ENCODE data around the gene FAM13B. TPM values are rescaled to one million over a fixed set of nuclear protein-coding genes. Genes with fewer than 3 reads are reported as not detected.

The FAM13B gene
- total and polyA plus RNA-seq, 2 of the 8 experiments (the other 6 are each of a cell fraction or from before 2014, with no cell fraction given) = 6.4 to 17.0 TPM

DNA sequence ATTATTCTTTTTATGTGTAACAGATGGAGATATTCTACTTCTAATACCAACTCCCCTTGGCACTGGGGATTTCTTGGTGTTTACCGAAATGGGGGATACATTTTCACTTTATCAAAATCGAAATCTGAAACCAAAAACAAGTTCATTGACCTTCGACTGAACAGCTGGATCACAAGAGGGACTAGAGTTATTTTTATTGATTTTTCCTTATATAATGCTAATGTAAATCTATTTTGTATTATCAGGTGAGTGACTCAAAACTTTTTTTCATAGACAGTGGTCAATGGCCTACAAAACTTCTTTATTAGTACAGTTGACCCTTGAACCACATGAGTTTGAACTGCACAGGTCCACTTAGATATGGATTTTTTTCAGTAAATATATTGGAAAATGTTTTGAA lies 133.4 kb downstream of the FAM13B start:
- Histone ChIP-seq H3K23me2 (ENCODE audit: low read depth, low read length) (no peaks in the 10 kb centered on the region), H3K14ac (ENCODE audit: insufficient read length) (no peak overlapping the region), H2AFZ (ENCODE audit: low read length) (no peak overlapping the region), H3K9ac (replicated peaks in 1 of 4; ENCODE audit: extremely low read depth in 1 of 4, low read depth in 3 of 4, low read length in 3 of 4) (no peak overlapping the region), H3K4me3 (ENCODE audit: extremely low read depth in 1 of 4, insufficient read depth in 2 of 4, low read depth in 3 of 4, low read length in 4 of 4) (no peak overlapping the region), H2BK120ac (replicated peaks; ENCODE audit: low read depth, low read length) (no peak overlapping the region), H4K91ac (replicated peaks; ENCODE audit: insufficient read length, low read length) (no peak overlapping the region), H3K27me3 (replicated peaks in 1 of 4; ENCODE audit: control insufficient read depth in 3 of 4, extremely low read depth in 1 of 4, insufficient read depth in 3 of 4, low read length in 3 of 4) (no peaks in the 10 kb centered on the region), H3K4me2 (ENCODE audit: insufficient read depth in 1 of 2, low read depth in 2 of 2, low read length in 2 of 2) (no peak overlapping the region), H3K27ac (ENCODE audit: low read depth, low read length) (no peak overlapping the region), H4K8ac (ENCODE audit: extremely low read depth, insufficient read depth, low read length) (no peak overlapping the region), H3K23ac (ENCODE audit: insufficient read length) (no peak overlapping the region), H3K79me1 (ENCODE audit: low read depth, low read length) (no peaks in the 10 kb centered on the region), H2AK5ac (ENCODE audit: low read depth, low read length) (no peak overlapping the region), H2BK5ac (ENCODE audit: low read depth, low read length) (no peak overlapping the region), H3K56ac (replicated peaks; ENCODE audit: insufficient read length, low read depth, low read length) (no peak overlapping the region), H4K5ac (ENCODE audit: insufficient read length, low read depth, low read length) (no peak overlapping the region), H3K18ac (ENCODE audit: extremely low read depth, low read length) (no peak overlapping the region), H3K79me2 (ENCODE audit: control insufficient read depth in 1 of 2, insufficient read depth in 2 of 2, low read length in 2 of 2) (no peaks in the 10 kb centered on the region), H3K4me1 (replicated peaks in 1 of 4; ENCODE audit: control insufficient read depth in 3 of 4, insufficient read depth in 4 of 4, low read length in 3 of 4) (no peaks in the 10 kb centered on the region), H2BK15ac (ENCODE audit: low read length) (no peak overlapping the region), H3K9me3 (ENCODE audit: insufficient read depth in 2 of 2, low read depth in 1 of 2, low read length in 1 of 2) (no peaks in the 10 kb centered on the region), H2BK20ac (ENCODE audit: low read length) (no peak overlapping the region), H2BK12ac (ENCODE audit: low read depth, low read length) (no peak overlapping the region), H3K36me3 (ENCODE audit: control insufficient read depth in 2 of 4, insufficient read depth in 4 of 4, low read length in 3 of 4) (no peaks in the 10 kb centered on the region), H4K20me1 (replicated peaks in 1 of 2; ENCODE audit: control insufficient read depth in 1 of 2, insufficient read depth in 2 of 2, low read length in 2 of 2) (no peaks in the 10 kb centered on the region), H3K4ac (replicated peaks; ENCODE audit: insufficient read length, low read depth, low read length) (no peak overlapping the region)
- WGBS, 2 experiments (ENCODE audit: extremely low coverage in 1 of 2, insufficient coverage in 1 of 2, insufficient read length in 1 of 2, insufficient replicate concordance in 2 of 2, low coverage in 1 of 2, low lambda C conversion rate in 2 of 2, missing lambda C conversion rate in 1 of 2) = 89% methylated on average over 3 of the region's 3 CpGs; no CpG with 5 or more reads in 1 of the 2 experiments
- DNase-seq (ENCODE audit: low read depth in 1 of 2, low spot score in 2 of 2) (no peak), FAIRE-seq (no peak)
- ChIA-PET CTCF (ENCODE audit: partially characterized antibody) (no interaction called here), POLR2A (ENCODE audit: partially characterized antibody) (no interaction called here)
- TF ChIP-seq, protein P1, sequence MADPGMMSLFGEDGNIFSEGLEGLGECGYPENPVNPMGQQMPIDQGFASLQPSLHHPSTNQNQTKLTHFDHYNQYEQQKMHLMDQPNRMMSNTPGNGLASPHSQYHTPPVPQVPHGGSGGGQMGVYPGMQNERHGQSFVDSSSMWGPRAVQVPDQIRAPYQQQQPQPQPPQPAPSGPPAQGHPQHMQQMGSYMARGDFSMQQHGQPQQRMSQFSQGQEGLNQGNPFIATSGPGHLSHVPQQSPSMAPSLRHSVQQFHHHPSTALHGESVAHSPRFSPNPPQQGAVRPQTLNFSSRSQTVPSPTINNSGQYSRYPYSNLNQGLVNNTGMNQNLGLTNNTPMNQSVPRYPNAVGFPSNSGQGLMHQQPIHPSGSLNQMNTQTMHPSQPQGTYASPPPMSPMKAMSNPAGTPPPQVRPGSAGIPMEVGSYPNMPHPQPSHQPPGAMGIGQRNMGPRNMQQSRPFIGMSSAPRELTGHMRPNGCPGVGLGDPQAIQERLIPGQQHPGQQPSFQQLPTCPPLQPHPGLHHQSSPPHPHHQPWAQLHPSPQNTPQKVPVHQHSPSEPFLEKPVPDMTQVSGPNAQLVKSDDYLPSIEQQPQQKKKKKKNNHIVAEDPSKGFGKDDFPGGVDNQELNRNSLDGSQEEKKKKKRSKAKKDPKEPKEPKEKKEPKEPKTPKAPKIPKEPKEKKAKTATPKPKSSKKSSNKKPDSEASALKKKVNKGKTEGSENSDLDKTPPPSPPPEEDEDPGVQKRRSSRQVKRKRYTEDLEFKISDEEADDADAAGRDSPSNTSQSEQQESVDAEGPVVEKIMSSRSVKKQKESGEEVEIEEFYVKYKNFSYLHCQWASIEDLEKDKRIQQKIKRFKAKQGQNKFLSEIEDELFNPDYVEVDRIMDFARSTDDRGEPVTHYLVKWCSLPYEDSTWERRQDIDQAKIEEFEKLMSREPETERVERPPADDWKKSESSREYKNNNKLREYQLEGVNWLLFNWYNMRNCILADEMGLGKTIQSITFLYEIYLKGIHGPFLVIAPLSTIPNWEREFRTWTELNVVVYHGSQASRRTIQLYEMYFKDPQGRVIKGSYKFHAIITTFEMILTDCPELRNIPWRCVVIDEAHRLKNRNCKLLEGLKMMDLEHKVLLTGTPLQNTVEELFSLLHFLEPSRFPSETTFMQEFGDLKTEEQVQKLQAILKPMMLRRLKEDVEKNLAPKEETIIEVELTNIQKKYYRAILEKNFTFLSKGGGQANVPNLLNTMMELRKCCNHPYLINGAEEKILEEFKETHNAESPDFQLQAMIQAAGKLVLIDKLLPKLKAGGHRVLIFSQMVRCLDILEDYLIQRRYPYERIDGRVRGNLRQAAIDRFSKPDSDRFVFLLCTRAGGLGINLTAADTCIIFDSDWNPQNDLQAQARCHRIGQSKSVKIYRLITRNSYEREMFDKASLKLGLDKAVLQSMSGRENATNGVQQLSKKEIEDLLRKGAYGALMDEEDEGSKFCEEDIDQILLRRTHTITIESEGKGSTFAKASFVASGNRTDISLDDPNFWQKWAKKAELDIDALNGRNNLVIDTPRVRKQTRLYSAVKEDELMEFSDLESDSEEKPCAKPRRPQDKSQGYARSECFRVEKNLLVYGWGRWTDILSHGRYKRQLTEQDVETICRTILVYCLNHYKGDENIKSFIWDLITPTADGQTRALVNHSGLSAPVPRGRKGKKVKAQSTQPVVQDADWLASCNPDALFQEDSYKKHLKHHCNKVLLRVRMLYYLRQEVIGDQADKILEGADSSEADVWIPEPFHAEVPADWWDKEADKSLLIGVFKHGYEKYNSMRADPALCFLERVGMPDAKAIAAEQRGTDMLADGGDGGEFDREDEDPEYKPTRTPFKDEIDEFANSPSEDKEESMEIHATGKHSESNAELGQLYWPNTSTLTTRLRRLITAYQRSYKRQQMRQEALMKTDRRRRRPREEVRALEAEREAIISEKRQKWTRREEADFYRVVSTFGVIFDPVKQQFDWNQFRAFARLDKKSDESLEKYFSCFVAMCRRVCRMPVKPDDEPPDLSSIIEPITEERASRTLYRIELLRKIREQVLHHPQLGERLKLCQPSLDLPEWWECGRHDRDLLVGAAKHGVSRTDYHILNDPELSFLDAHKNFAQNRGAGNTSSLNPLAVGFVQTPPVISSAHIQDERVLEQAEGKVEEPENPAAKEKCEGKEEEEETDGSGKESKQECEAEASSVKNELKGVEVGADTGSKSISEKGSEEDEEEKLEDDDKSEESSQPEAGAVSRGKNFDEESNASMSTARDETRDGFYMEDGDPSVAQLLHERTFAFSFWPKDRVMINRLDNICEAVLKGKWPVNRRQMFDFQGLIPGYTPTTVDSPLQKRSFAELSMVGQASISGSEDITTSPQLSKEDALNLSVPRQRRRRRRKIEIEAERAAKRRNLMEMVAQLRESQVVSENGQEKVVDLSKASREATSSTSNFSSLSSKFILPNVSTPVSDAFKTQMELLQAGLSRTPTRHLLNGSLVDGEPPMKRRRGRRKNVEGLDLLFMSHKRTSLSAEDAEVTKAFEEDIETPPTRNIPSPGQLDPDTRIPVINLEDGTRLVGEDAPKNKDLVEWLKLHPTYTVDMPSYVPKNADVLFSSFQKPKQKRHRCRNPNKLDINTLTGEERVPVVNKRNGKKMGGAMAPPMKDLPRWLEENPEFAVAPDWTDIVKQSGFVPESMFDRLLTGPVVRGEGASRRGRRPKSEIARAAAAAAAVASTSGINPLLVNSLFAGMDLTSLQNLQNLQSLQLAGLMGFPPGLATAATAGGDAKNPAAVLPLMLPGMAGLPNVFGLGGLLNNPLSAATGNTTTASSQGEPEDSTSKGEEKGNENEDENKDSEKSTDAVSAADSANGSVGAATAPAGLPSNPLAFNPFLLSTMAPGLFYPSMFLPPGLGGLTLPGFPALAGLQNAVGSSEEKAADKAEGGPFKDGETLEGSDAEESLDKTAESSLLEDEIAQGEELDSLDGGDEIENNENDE (IDR thresholded peaks at IDR 0.05; ENCODE audit: insufficient replicate concordance, low read length) = no peak

Measured in H1 (cell line).